Body of pancreas (tissue), 4 donors: ENCODE results near the gene KCNK10. TPM values are rescaled to one million over a fixed set of nuclear protein-coding genes. Genes with fewer than 3 reads are reported as not detected.

Experiments used
- ATAC-seq: fragments of 150-250 bp; one replicate; pipeline ENCODE4 v1.9.1; 2016
- DNase-seq, 4 donors: peaks; one replicate each; pipeline ENCODE4 v3.0.0-alpha.2; 2019
- H3K27ac ChIP-seq, 4 donors: fragments of 200-600 bp; sonication (generic); 1 replicate in 3 of 4; 2 replicates in 1 of 4; pipeline versions ENCODE4 v1.5.1 to v1.6.1; 2016 to 2019; ENCODE audit warnings: mild to moderate bottlenecking in 1 of 4, mixed read lengths in 1 of 4, moderate library complexity in 1 of 4
- H3K27me3 ChIP-seq, 2 donors: fragments of 200-600 bp; sonication (generic); one replicate each; pipeline ENCODE4 v1.6.0; 2016; ENCODE audit warnings: mild to moderate bottlenecking in 1 of 2
- H3K36me3 ChIP-seq, 2 donors: fragments of 200-600 bp; sonication (generic); replicated peaks in 1 of 2; 2 replicates each; pipeline ENCODE4 v1.5.1; 2016; ENCODE audit warnings: low read depth in 2 of 2; ENCODE audit not compliant: insufficient read depth in 1 of 2
- H3K4me1 ChIP-seq: fragments of 200-600 bp; sonication (generic); one replicate; pipeline ENCODE4 v1.6.0; 2016
- H3K4me3 ChIP-seq, 2 donors: fragments of 200-600 bp; sonication (generic); 1 replicate in 1 of 2; 2 replicates in 1 of 2; pipeline ENCODE4 v1.5.1; 2016 to 2019
- H3K9me3 ChIP-seq, 3 donors: fragments of 200-600 bp; sonication (generic); 1 replicate in 2 of 3; 2 replicates in 1 of 3; pipeline ENCODE4 v1.5.1; 2016
- CTCF ChIP-seq, 7 experiments: fragments of 450-650 bp in 4 of 7; fragments of 200-600 bp in 3 of 7; sonication (generic) in 3 of 7; IDR thresholded peaks; one replicate each; pipeline ENCODE4 v1.5.1; 2016 to 2019; ENCODE audit warnings: antibody characterized with exemption in 7 of 7
- POLR2A ChIP-seq, 3 donors: fragments of 450-650 bp; IDR thresholded peaks; one replicate each; pipeline ENCODE4 v1.6.1; 2016; ENCODE audit warnings: antibody characterized with exemption in 3 of 3, mild to moderate bottlenecking in 2 of 3
- WGBS, 2 donors: methylation state at CpG; one replicate each; pipeline ENCODE4 v1.1.5; 2017; 5-methylcytosine and 5-hydroxymethylcytosine counted together
- intact Hi-C: fragments of 100-400 bp; cut with DNase I; formaldehyde crosslinking; loops from one replicate; pipeline ENCODE4 v1.15.1; 2023
- total RNA-seq, 2 donors: library from RNA; depleted of rRNA; stranded (reverse); fragments of >200 nt; gene quantifications; one replicate each; pipeline ENCODE4 v1.1.0, GENCODE V29; 2016

Gene KCNK10
- total RNA-seq, 2 donors from 2014 or later, result 1.6 to 3.3 TPM

GRCh38 chr14:88185843-88186242 lies 137.2 kb downstream of the KCNK10 start:
- no peaks in the 10 kb centered on the region for H3K9me3 ChIP-seq
- H3K36me3 ChIP-seq, result no peaks in the 10 kb centered on the region
- 94 to 95% methylated on average over 20 to 22 of the region's 22 CpGs for whole genome bisulfite sequencing, 2 donors
- no peak overlapping the region for H3K27ac ChIP-seq
- peaks cover 16% of the 10 kb centered on the region for H3K4me1 ChIP-seq
- H3K4me3 ChIP-seq, result no peak overlapping the region
- H3K27me3 ChIP-seq, result no peaks in the 10 kb centered on the region
- ATAC-seq, result no peak
- intact Hi-C loops, result no loop called here
- DNase-seq, result no peak
- TF ChIP-seq CTCF (IDR thresholded peaks at IDR 0.05) (no peak), POLR2A (IDR thresholded peaks at IDR 0.05) (no peak)

DNA sequence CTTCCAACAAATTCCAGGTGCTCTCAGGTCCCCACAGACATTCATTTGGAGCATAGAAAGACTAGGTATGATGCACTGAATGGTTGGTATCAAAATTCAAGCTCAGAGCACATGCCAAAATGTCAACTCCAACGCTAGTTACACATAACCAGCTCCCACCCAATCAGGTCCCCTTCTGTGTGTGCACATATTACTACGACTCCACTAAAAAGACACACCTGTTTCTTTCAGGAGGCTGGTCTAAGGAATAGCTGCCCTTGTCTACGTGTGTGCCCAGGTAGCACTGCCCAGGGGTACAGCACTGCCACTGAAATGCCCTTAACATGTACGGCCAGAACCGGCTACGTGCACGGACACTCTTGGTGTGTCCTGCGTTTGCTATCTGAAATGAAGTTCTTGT lies 138.1 kb downstream of the KCNK10 start:
- no peaks in the 10 kb centered on the region for H3K27me3 ChIP-seq
- DNase-seq (no peak), ATAC-seq (no peak)
- H3K4me3 ChIP-seq, result no peak overlapping the region
- no peak for TF ChIP-seq POLR2A (IDR thresholded peaks at IDR 0.05)
- TF ChIP-seq CTCF (IDR thresholded peaks at IDR 0.05), result no peak
- no peaks in the 10 kb centered on the region for H3K36me3 ChIP-seq
- intact Hi-C loops, result no loop called here
- no peaks in the 10 kb centered on the region for H3K9me3 ChIP-seq
- 86 to 89% methylated on average over 8 of the region's 8 CpGs for WGBS, 2 donors
- no peak overlapping the region for H3K27ac ChIP-seq
- H3K4me1 ChIP-seq, result peaks cover 13% of the 10 kb centered on the region

DNA sequence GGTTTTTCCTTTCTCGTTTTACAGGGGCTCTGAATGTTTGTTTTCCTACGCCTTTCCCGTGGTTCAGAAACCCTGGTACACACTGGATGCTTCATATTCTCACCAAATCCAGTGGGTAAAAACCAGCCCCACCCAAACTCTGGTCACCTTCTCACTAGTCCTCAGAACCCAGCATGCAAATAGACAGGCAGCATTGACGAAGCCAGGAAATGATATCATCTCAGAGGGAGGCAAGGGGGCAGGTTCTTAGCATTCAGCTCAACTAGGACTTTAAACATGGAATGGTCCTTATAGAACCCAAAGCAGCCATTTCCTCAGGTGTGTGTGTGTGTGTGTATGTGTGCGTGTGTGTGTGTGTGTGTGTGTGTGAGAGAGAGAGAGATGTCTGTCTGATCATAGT lies 142.0 kb downstream of the KCNK10 start:
- no peak overlapping the region for H3K4me3 ChIP-seq
- H3K27me3 ChIP-seq, result no peaks in the 10 kb centered on the region
- H3K9me3 ChIP-seq, result no peaks in the 10 kb centered on the region
- ATAC-seq (no peak), DNase-seq (no peak)
- H3K36me3 ChIP-seq, result no peaks in the 10 kb centered on the region
- no peaks in the 10 kb centered on the region for H3K4me1 ChIP-seq
- whole genome bisulfite sequencing, 2 donors, result 51 to 57% methylated on average over 5 of the region's 5 CpGs
- intact Hi-C loops, result no loop called here
- no peak overlapping the region for H3K27ac ChIP-seq
- TF ChIP-seq CTCF (IDR thresholded peaks at IDR 0.05) (no peak), POLR2A (IDR thresholded peaks at IDR 0.05) (no peak)

DNA sequence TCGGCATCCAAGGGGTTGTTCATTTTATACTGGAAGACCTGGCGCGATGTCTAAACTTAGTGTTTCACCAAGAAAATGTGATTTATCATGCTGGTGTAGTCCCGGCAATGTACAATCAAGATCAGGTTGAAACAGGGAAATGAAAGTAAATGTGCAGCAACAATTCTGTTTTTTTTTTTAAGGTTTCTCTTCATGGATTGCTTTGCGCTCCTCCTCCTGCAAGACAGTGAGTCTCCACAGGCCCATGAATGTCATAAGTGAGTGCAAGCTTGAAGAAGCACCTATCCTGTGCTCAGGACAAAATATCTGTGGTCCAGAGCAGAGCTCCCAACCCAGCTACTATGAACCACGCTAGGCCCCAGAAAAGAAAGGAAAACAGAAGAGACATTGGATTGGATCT lies 143.4 kb downstream of the KCNK10 start:
- no peak for TF ChIP-seq CTCF (IDR thresholded peaks at IDR 0.05)
- TF ChIP-seq POLR2A (IDR thresholded peaks at IDR 0.05), result no peak
- DNase-seq (no peak), ATAC-seq (no peak)
- Histone ChIP-seq H3K4me3 (no peak overlapping the region), H3K27ac (no peak overlapping the region), H3K36me3 (no peaks in the 10 kb centered on the region), H3K27me3 (no peaks in the 10 kb centered on the region), H3K9me3 (no peaks in the 10 kb centered on the region), H3K4me1 (no peaks in the 10 kb centered on the region)
- WGBS, 2 donors, result 80 to 88% methylated on average over 6 of the region's 6 CpGs
- intact Hi-C loops, result no loop called here

- intact Hi-C loops, result no loop called here
- no peaks in the 10 kb centered on the region for H3K36me3 ChIP-seq
- ATAC-seq, result no peak
- DNase-seq, result no peak
- no peak overlapping the region for H3K4me3 ChIP-seq
- H3K27me3 ChIP-seq, result no peaks in the 10 kb centered on the region
- no peaks in the 10 kb centered on the region for H3K9me3 ChIP-seq
- no peak for TF ChIP-seq POLR2A (IDR thresholded peaks at IDR 0.05)
- TF ChIP-seq CTCF (IDR thresholded peaks at IDR 0.05), result no peak
- no peaks in the 10 kb centered on the region for H3K4me1 ChIP-seq
- no peak overlapping the region for H3K27ac ChIP-seq
Observed at GRCh38 chr14:88170333-88170732, 152.7 kb downstream of the KCNK10 start.
